ENCODE data around the gene GTF2IRD1.

- TF ChIP-seq CTCF (conservative IDR thresholded peaks at IDR 0.05 in 1 of 2, IDR thresholded peaks at IDR 0.05 in 1 of 2; ENCODE audit: low read depth in 1 of 2, low read length in 2 of 2) (no peak), EZH2 (IDR thresholded peaks at IDR 0.05; ENCODE audit: low read length, missing control alignments) (no peak)
These were observed 126.3 kb downstream of the GTF2IRD1 start for GRCh38 chr7:74579800-74580685.
